Colonic mucosa (tissue), 4 donors: ENCODE measurements around the gene LGR5. TPM values are rescaled to one million over a fixed set of nuclear protein-coding genes. Genes with fewer than 3 reads are reported as not detected.

ENCODE experiments used
- DNase-seq: peaks from one replicate; pipeline ENCODE4 v3.0.0-alpha.2; 2020
- H3K27ac ChIP-seq: fragments of 200-600 bp; one replicate; pipeline ENCODE4 v1.8.0; 2021
- H3K27me3 ChIP-seq: fragments of 200-600 bp; one replicate; pipeline ENCODE4 v1.8.0; 2021
- H3K36me3 ChIP-seq: fragments of 200-600 bp; one replicate; pipeline ENCODE4 v1.8.0; 2021
- H3K4me1 ChIP-seq: fragments of 200-600 bp; one replicate; pipeline ENCODE4 v1.8.0; 2021; ENCODE audit warnings: mild to moderate bottlenecking
- H3K4me3 ChIP-seq: fragments of 200-600 bp; one replicate; pipeline ENCODE4 v1.8.0; 2021
- H3K9ac ChIP-seq, 2 donors: one replicate each; pipeline ENCODE4 v1.7.0; 2013; ENCODE audit warnings: control low read depth in 2 of 2, low read depth in 2 of 2, low read length in 2 of 2
- H3K9me3 ChIP-seq: fragments of 200-600 bp; one replicate; pipeline ENCODE4 v1.8.0; 2021
- intact Hi-C: fragments of 100-400 bp; cut with DNase I; formaldehyde crosslinking; loops from one replicate; pipeline ENCODE4 v1.14.1; 2022
- total RNA-seq, 2 donors: library from RNA; stranded (reverse); fragmentation: NEBNext Ultra II Directional in 1 of 2; extraction: Animal tissue kit (Norgen Biotek cat#: 25700) in 1 of 2; gene quantifications; one replicate each; pipeline ENCODE4 v1.2.1, GENCODE V29; 2021
- TF ChIP-seq, protein P1 (sequence below): fragments of 200-600 bp; IDR thresholded peaks from one replicate; pipeline ENCODE4 v1.8.0; 2022; ENCODE audit warnings: antibody characterized with exemption, mild to moderate bottlenecking
- donor health status: healthy.
- donor health status: DM: no; HTN: no; CAD: no.
- donor health status: DM: no; HTN: no; CAD: no.

LGR5 gene
- total RNA-seq, 2 donors from 2014 or later: 4.5 to 5.0 TPM

DNA sequence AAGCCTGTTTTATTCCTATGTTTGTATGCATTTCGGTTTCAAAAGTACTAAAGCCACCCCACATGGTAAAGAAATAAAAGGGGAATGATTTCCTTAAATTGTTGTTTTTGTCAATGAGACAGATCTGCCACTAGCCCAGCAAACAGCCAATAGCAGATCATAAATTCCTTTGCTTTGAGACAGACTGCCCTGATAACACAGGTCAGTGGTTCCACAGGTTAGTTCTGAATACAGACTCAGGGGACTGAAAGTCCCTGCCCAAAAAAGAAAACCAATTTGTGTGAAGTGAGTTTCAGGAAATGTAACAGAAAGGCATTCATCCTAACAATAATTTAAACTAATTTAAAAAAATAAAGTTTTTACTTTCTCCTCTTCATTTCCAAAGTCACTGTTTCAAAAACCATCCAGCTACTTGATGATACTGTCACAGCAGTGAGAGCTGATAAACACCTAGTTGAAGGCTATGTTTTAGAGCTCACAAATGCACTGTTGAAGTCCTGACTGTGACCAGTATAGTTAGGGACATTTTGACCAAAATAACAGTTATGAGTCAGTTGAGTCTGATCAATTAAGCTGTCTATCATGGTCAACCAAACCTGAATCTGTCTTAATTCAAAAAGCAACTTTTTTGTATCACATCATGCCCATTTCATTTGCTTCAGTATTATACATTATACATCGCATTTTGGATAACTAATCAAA is 77.7 kb downstream of the LGR5 start:
- H3K4me3 ChIP-seq: no peak overlapping the region
- H3K36me3 ChIP-seq: no peaks in the 10 kb centered on the region
- intact Hi-C loops: no loop called here
- H3K27ac ChIP-seq: no peak overlapping the region
- H3K9ac ChIP-seq: no peak overlapping the region
- DNase-seq: no peak
- no peaks in the 10 kb centered on the region for H3K9me3 ChIP-seq
- TF ChIP-seq, protein P1, sequence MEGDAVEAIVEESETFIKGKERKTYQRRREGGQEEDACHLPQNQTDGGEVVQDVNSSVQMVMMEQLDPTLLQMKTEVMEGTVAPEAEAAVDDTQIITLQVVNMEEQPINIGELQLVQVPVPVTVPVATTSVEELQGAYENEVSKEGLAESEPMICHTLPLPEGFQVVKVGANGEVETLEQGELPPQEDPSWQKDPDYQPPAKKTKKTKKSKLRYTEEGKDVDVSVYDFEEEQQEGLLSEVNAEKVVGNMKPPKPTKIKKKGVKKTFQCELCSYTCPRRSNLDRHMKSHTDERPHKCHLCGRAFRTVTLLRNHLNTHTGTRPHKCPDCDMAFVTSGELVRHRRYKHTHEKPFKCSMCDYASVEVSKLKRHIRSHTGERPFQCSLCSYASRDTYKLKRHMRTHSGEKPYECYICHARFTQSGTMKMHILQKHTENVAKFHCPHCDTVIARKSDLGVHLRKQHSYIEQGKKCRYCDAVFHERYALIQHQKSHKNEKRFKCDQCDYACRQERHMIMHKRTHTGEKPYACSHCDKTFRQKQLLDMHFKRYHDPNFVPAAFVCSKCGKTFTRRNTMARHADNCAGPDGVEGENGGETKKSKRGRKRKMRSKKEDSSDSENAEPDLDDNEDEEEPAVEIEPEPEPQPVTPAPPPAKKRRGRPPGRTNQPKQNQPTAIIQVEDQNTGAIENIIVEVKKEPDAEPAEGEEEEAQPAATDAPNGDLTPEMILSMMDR: no peak
- no peaks in the 10 kb centered on the region for H3K4me1 ChIP-seq
- no peaks in the 10 kb centered on the region for H3K27me3 ChIP-seq

DNA sequence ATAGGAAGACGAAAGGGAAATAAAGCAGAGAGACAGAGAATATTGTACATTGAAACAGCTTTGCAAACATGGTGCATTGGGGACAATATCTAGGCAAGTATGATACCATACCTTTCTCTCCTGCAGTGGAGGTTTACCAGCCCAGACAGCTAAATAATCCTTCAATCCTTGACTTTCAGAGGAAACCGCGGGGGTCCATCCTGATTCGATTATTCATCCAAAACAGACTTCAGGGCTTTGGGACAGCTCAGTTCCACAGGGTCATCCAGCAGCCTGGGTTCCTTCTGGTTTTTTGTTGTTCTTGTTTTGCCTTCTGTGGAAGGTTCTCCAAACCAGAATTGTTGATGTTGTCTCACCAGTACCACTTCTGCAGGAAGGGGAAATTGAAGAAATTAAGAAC is 81.5 kb downstream of the LGR5 start:
- TF ChIP-seq, protein P1: no peak

DNA sequence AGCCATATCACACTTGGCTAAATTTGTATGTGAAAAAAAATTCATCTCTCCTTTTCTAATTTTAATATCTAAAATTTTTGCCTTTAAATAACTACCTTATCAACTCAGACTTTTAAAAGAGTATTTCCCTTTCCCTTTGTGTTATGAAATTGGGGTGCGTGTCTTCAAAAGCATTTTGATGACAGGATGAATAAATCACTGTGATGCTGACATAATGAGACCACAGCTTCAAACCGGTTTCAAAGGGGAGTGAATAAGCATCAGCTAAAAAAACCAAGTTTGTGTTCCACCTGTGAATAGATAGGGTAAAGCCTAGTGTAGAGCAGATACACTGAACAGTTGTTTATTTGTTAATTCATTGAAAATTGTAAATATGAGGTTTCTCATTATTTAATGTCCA is 85.0 kb downstream of the LGR5 start:
- H3K4me3 ChIP-seq: no peak overlapping the region
- TF ChIP-seq, protein P1: no peak
- no peaks in the 10 kb centered on the region for H3K4me1 ChIP-seq
- intact Hi-C loops: no loop called here
- H3K36me3 ChIP-seq: no peaks in the 10 kb centered on the region
- no peak overlapping the region for H3K9ac ChIP-seq
- H3K27ac ChIP-seq: no peak overlapping the region
- H3K9me3 ChIP-seq: no peaks in the 10 kb centered on the region
- H3K27me3 ChIP-seq: no peaks in the 10 kb centered on the region
- DNase-seq: no peak

More for the DNA sequence above, 81.5 kb downstream of the LGR5 start:
- Histone ChIP-seq H3K9me3 (no peaks in the 10 kb centered on the region), H3K4me1 (no peaks in the 10 kb centered on the region), H3K9ac (no peak overlapping the region), H3K27ac (no peak overlapping the region), H3K27me3 (no peaks in the 10 kb centered on the region), H3K36me3 (no peaks in the 10 kb centered on the region), H3K4me3 (no peak overlapping the region)
- intact Hi-C loops: no loop called here
- DNase-seq: no peak

DNA sequence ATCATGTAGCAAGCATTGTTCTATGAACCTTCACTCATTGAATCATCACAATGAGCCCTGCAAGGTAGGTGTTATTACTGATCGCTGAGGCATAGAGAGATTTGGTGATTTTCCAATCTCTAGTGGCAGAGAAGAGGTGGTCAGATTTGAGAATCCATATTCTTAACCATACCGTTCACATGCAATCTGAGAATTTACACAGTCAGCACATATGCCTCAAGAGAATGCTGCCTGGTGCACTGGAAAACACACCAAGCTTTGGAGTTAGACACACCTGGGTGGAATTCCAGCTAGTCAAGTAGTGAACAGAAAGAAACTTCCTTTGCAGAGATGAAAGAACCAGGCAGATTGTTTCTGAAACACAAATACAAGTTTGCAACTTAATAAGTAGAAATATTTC is 94.1 kb downstream of the LGR5 start:
- Histone ChIP-seq H3K4me3 (no peak overlapping the region), H3K9ac (no peak overlapping the region), H3K27ac (no peak overlapping the region), H3K9me3 (no peaks in the 10 kb centered on the region), H3K36me3 (no peaks in the 10 kb centered on the region), H3K4me1 (no peaks in the 10 kb centered on the region), H3K27me3 (no peaks in the 10 kb centered on the region)
- TF ChIP-seq, protein P1: no peak
- intact Hi-C loops: no loop called here
- no peak for DNase-seq

DNA sequence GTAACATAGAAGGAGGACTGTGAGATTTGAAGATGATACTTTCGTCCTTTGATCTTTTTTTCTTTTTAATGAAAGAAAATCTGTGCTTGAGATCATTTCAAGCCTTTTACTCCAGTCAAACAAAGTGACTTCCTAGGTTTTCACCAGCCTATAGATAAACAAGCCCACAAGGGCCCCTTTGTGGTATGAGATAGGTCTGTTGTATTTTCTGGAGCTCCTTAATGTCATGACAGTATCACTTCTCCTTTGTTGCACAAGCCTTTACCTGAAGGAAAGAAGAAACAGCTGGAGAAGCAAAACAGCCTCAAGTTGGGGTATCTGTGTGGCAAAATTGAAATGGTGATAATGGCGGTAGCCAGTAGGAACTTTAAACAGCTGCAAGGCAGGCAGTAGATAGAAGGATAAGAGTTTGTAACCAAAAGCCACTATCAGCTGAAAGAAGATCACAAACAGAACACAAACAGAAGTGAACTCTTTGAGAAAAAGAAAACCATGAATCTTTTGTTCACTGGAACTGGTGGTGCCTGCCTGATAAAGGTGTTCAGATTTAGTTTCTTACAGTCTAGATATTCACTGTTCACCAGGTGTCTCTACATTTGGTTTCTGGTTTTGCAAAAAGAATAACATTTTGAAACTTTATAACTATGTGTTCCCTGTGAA is 96.8 kb downstream of the LGR5 start:
- TF ChIP-seq, protein P1: no peak
- intact Hi-C loops: no loop called here
- Histone ChIP-seq H3K9me3 (no peaks in the 10 kb centered on the region), H3K4me1 (no peaks in the 10 kb centered on the region), H3K4me3 (no peak overlapping the region), H3K36me3 (no peaks in the 10 kb centered on the region), H3K27ac (no peak overlapping the region), H3K9ac (no peak overlapping the region), H3K27me3 (no peaks in the 10 kb centered on the region)
- DNase-seq: no peak
